ENCODE results near the gene CRISPLD2. TPM values are rescaled to one million over a fixed set of nuclear protein-coding genes. Genes with fewer than 3 reads are reported as not detected.

CRISPLD2 gene
- total and polyA plus RNA-seq, 2 donors from 2014 or later: 4.8 to 108 TPM

DNA sequence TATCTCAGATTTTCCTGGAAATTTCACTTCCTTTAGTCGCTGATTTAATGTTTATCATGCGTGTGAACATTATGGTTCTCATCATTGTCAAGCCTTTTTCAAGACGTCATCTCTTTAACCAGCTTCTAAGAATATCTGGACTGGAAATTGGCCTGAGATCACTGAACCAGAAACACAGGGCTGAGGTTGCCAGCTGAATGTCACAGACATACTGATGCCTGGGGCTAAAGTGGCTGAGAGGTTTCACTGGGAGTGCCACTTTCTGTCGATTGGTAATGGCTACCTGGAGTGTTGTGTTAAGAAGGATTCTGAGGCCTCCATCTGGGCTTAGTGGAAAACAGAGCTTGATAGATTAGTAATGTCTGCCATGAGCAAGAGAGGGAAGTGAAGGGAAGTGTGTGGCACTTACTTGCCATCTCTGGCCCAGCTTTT is 54.2 kb downstream of the CRISPLD2 start:
- Histone ChIP-seq H3K9me3 (ENCODE audit: control insufficient read depth in 2 of 3, insufficient read depth in 1 of 3, low read length in 3 of 3) (no peaks in the 10 kb centered on the region), H3K9ac (ENCODE audit: low read length in 3 of 3) (no peak overlapping the region), H3K27me3 (ENCODE audit: control insufficient read depth, insufficient read depth, low read length) (no peaks in the 10 kb centered on the region), H3K36me3 (ENCODE audit: control insufficient read depth in 2 of 3, insufficient read depth in 3 of 3, low read length in 3 of 3) (peaks cover 0 to 3% (median 0%) of the 10 kb centered on the region in 3 donors), H3K4me3 (ENCODE audit: low read length in 3 of 3) (no peak overlapping the region), H3K27ac (ENCODE audit: low read depth in 2 of 2, low read length in 2 of 2) (no peak overlapping the region), H3K4me1 (ENCODE audit: control insufficient read depth in 2 of 3, insufficient read depth in 2 of 3, low read depth in 1 of 3, low read length in 3 of 3) (no peaks in the 10 kb centered on the region)
- DNase-seq (no peak), FAIRE-seq (no peak)
- TF ChIP-seq, protein P1, sequence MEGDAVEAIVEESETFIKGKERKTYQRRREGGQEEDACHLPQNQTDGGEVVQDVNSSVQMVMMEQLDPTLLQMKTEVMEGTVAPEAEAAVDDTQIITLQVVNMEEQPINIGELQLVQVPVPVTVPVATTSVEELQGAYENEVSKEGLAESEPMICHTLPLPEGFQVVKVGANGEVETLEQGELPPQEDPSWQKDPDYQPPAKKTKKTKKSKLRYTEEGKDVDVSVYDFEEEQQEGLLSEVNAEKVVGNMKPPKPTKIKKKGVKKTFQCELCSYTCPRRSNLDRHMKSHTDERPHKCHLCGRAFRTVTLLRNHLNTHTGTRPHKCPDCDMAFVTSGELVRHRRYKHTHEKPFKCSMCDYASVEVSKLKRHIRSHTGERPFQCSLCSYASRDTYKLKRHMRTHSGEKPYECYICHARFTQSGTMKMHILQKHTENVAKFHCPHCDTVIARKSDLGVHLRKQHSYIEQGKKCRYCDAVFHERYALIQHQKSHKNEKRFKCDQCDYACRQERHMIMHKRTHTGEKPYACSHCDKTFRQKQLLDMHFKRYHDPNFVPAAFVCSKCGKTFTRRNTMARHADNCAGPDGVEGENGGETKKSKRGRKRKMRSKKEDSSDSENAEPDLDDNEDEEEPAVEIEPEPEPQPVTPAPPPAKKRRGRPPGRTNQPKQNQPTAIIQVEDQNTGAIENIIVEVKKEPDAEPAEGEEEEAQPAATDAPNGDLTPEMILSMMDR (IDR thresholded peaks at IDR 0.05; ENCODE audit: borderline replicate concordance, extremely low read depth, insufficient read depth): no peak
- intact Hi-C loops (cut with DNase I): no loop called here

DNA sequence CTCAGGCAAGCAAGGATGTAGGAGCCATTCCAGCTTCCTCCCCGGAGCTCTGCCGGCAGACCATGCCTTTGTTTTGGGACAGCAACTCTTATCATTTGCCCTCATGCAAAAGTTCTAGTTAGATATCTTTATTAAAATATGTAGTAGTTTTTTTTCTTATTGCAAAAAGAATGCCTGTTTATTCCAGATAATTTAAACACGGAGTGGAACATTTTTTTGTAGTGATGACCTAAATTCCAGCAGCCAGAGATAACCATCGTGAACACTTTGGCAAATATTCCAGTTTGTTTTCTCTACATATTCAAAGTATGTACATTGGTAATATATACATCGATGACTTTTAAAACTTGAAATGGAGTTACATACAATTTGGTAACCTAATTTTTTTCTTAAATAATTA is 54.8 kb downstream of the CRISPLD2 start:
- TF ChIP-seq, protein P1 (IDR thresholded peaks at IDR 0.05; ENCODE audit: borderline replicate concordance, extremely low read depth, insufficient read depth): no peak
- Histone ChIP-seq H3K9ac (ENCODE audit: low read length in 3 of 3) (no peak overlapping the region), H3K27me3 (ENCODE audit: control insufficient read depth, insufficient read depth, low read length) (no peaks in the 10 kb centered on the region), H3K27ac (ENCODE audit: low read depth in 2 of 2, low read length in 2 of 2) (no peak overlapping the region), H3K4me3 (ENCODE audit: low read length in 3 of 3) (no peak overlapping the region), H3K9me3 (ENCODE audit: control insufficient read depth in 2 of 3, insufficient read depth in 1 of 3, low read length in 3 of 3) (no peaks in the 10 kb centered on the region), H3K4me1 (ENCODE audit: control insufficient read depth in 2 of 3, insufficient read depth in 2 of 3, low read depth in 1 of 3, low read length in 3 of 3) (no peaks in the 10 kb centered on the region), H3K36me3 (ENCODE audit: control insufficient read depth in 2 of 3, insufficient read depth in 3 of 3, low read length in 3 of 3) (peaks cover 0 to 3% (median 0%) of the 10 kb centered on the region in 3 donors)
- intact Hi-C loops (cut with DNase I): no loop called here
- DNase-seq: no peak
- FAIRE-seq: no peak

DNA sequence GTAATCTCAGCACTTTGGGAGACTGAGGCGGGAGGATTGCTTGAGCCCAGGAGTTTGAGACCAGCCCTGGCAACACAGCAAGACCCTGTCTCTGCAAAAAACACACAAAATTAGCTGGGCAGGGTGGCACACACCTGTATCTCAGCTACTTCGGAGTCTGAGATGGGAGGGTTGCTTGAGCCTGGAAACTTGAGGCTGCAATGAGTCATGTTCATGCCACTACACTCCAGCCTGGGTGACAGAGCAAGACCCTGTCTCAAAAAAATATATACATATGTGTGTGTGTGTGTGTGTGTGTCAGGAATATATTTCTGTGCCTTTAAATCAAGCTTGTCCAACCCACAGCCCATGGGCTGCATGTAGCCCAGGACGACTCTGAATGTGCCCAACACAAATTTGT is 55.2 kb downstream of the CRISPLD2 start:
- H3K36me3 ChIP-seq (ENCODE audit: control insufficient read depth in 2 of 3, insufficient read depth in 3 of 3, low read length in 3 of 3): peaks cover 0 to 3% (median 0%) of the 10 kb centered on the region in 3 donors
- intact Hi-C loops (cut with DNase I): no loop called here
- FAIRE-seq: no peak

More for the DNA sequence above, 55.2 kb downstream of the CRISPLD2 start:
- DNase-seq: no peak
- TF ChIP-seq, protein P1 (IDR thresholded peaks at IDR 0.05; ENCODE audit: borderline replicate concordance, extremely low read depth, insufficient read depth): no peak
- H3K27me3 ChIP-seq (ENCODE audit: control insufficient read depth, insufficient read depth, low read length): no peaks in the 10 kb centered on the region
- H3K9me3 ChIP-seq (ENCODE audit: control insufficient read depth in 2 of 3, insufficient read depth in 1 of 3, low read length in 3 of 3): no peaks in the 10 kb centered on the region
- no peak overlapping the region for H3K27ac ChIP-seq (ENCODE audit: low read depth in 2 of 2, low read length in 2 of 2)
- no peak overlapping the region for H3K9ac ChIP-seq (ENCODE audit: low read length in 3 of 3)
- no peak overlapping the region for H3K4me3 ChIP-seq (ENCODE audit: low read length in 3 of 3)
- no peaks in the 10 kb centered on the region for H3K4me1 ChIP-seq (ENCODE audit: control insufficient read depth in 2 of 3, insufficient read depth in 2 of 3, low read depth in 1 of 3, low read length in 3 of 3)

Data from kidney (tissue), 14 donors.